PFSK-1 (cell line): ENCODE measurements around the gene TTLL5.

ENCODE experiments used
- FOXP2 ChIP-seq: optimal IDR thresholded peaks from 2 replicates; pipeline ENCODE3; 2011; ENCODE audit warnings: borderline replicate concordance, control low read depth, inconsistent platforms; ENCODE audit not compliant: insufficient read depth; ENCODE audit errors: extremely low read length, extremely low read depth
- POLR2AphosphoS5 ChIP-seq: IDR thresholded peaks from 2 replicates; pipeline ENCODE4 v1.6.1; 2012; ENCODE audit warnings: low read depth, mild to moderate bottlenecking, control low read depth, low read length, moderate library complexity
- SIN3A ChIP-seq: IDR thresholded peaks from 2 replicates; pipeline ENCODE4 v1.6.1; 2012; ENCODE audit warnings: mild to moderate bottlenecking, low read length, moderate library complexity, borderline replicate concordance; ENCODE audit not compliant: insufficient read depth
- TAF1 ChIP-seq: IDR thresholded peaks from 2 replicates; pipeline ENCODE4 v1.6.1; 2012; ENCODE audit warnings: low read length, control low read depth, borderline replicate concordance; ENCODE audit not compliant: insufficient read depth
- TF ChIP-seq, protein P1 (sequence below), 2 experiments: IDR thresholded peaks; 2 replicates each; pipeline versions ENCODE4 v1.6.1 to v1.8.0; 2011 to 2012; ENCODE audit warnings: low read depth in 2 of 2, low read length in 2 of 2, control low read depth in 1 of 2, inconsistent platforms in 1 of 2, mild to moderate bottlenecking in 1 of 2, moderate library complexity in 1 of 2; ENCODE audit not compliant: insufficient read depth in 1 of 2

TTLL5 gene

DNA sequence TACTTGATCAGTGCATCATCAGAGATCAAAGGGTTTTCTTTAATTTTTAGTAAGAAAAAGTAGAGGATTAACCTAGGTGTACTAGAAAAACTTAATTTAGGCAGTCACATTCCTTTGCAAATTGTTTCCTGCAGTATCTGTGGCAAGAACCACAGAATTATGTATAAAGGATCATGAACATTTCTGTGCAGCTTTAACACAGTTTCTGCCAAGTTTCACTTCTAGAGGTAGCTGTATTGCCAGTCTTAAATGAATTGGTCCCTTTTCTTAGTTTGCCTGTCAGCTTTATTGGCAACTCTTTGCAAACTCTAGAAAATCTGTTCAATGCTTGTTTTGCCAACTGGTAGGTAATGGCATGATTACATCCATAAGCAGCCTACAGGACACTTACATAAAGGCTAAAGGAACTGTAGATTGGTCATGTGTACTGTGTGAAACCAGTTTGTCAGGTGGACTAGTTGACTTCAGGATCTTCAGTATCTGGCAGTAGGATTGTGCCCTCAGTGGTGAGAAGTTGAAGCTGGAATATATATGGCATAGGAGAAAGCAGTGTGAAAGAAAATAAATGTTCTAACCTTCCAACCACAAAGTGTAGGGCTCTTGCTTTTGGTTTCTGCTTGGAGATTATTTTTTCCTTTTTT, 75.9 kb downstream of the TTLL5 start:
- TF ChIP-seq TAF1 (no peak), SIN3A (no peak), POLR2AphosphoS5 (no peak), FOXP2 (no peak)
- TF ChIP-seq, protein P1, sequence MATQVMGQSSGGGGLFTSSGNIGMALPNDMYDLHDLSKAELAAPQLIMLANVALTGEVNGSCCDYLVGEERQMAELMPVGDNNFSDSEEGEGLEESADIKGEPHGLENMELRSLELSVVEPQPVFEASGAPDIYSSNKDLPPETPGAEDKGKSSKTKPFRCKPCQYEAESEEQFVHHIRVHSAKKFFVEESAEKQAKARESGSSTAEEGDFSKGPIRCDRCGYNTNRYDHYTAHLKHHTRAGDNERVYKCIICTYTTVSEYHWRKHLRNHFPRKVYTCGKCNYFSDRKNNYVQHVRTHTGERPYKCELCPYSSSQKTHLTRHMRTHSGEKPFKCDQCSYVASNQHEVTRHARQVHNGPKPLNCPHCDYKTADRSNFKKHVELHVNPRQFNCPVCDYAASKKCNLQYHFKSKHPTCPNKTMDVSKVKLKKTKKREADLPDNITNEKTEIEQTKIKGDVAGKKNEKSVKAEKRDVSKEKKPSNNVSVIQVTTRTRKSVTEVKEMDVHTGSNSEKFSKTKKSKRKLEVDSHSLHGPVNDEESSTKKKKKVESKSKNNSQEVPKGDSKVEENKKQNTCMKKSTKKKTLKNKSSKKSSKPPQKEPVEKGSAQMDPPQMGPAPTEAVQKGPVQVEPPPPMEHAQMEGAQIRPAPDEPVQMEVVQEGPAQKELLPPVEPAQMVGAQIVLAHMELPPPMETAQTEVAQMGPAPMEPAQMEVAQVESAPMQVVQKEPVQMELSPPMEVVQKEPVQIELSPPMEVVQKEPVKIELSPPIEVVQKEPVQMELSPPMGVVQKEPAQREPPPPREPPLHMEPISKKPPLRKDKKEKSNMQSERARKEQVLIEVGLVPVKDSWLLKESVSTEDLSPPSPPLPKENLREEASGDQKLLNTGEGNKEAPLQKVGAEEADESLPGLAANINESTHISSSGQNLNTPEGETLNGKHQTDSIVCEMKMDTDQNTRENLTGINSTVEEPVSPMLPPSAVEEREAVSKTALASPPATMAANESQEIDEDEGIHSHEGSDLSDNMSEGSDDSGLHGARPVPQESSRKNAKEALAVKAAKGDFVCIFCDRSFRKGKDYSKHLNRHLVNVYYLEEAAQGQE (IDR thresholded peaks at IDR 0.05; ENCODE audit: insufficient read depth in 1 of 2, low read depth in 2 of 2, low read length in 2 of 2) = no peak

DNA sequence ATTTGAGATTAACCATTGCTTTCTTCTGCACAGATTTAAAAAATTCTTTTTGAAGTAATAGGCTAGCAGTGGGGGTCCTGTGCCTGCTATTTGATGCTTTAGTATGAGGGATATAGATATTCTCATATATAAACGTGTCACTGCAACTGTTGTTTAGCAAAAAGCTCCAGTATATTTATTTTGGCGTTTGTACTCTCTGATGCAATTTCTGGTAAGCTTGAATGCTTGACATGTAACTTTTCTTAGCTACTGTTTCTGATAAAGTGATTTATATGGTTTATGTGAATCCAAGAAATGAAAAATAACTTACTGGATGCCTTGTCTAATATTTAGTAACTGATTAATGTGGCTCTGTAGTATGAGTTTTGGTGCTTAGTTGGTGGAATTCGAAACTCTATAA, 77.1 kb downstream of the TTLL5 start:
- TF ChIP-seq, protein P1 (IDR thresholded peaks at IDR 0.05; ENCODE audit: insufficient read depth in 1 of 2, low read depth in 2 of 2, low read length in 2 of 2) = no peak
- TF ChIP-seq FOXP2 (no peak), SIN3A (no peak), TAF1 (no peak), POLR2AphosphoS5 (no peak)

DNA sequence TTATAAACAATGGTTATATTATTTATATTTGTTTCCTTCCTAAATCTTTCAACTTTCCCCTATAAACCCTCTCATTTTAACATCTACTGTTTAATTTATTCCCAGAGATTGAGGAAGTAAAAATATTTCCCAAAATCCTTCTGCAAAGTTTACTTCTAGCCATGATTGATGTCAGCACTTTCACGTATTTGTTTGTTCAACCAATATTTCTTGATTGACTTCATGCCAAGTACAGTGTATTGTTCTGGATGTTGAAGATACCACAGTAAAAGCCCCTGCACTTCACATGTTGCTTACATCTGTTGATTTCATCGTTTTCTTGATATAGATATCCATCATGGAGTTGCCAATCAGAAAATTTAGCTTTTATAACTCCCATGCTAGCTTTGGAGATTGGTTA, 81.8 kb downstream of the TTLL5 start:
- TF ChIP-seq POLR2AphosphoS5 (no peak), FOXP2 (no peak), SIN3A (no peak), TAF1 (no peak)
- TF ChIP-seq, protein P1 (IDR thresholded peaks at IDR 0.05; ENCODE audit: insufficient read depth in 1 of 2, low read depth in 2 of 2, low read length in 2 of 2) = no peak

DNA sequence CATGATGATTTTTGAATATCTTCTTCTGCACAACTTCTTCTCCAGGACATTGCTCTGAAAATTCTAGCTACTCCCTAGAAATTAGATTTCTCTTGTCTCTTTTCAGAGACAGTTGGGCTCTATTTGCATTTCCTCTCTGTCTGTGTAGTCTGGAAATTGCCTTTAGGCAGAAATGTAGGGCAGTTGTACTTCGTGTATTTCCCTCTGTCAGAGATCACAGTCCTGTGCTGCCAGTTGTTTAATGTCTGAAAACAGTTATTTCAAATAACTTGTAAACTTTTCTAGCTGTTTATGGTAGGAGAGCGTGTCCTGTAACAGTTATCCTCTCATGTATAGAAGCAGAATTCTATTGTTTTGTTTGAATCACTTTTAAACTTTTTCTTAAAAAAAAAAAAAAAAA, 86.9 kb downstream of the TTLL5 start:
- TF ChIP-seq TAF1 (no peak), SIN3A (no peak), POLR2AphosphoS5 (no peak), FOXP2 (no peak)
- TF ChIP-seq, protein P1 (IDR thresholded peaks at IDR 0.05; ENCODE audit: insufficient read depth in 1 of 2, low read depth in 2 of 2, low read length in 2 of 2) = no peak

DNA sequence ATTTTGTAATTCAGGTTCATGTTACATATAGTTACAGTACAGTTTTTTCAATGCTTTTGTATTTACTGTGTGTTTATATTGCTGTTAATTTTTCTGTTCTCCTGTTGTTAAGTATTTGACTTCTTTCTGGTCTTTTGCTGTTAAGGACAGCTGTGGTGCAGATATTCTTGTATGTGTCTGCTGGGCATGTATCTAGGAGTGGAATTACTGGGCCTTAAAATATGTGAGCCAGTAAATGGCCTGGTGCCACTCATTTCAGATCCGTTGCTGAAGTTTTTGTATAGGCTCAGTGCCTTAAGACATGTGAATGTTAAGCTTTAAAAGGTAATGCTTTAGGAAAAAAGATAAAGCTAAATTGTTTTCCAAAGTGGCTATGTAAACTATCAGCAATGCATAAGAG, 87.3 kb downstream of the TTLL5 start:
- no peak for TF ChIP-seq SIN3A
